Right renal cortex interstitium (tissue), 3 donors: ENCODE data around the gene SBNO2. TPM values are rescaled to one million over a fixed set of nuclear protein-coding genes. Genes with fewer than 3 reads are reported as not detected.

Experiments
- DNase-seq, 3 donors: peaks; one replicate each; pipeline ENCODE4 v3.0.0-alpha.2; 2013; ENCODE audit warnings: low read depth in 3 of 3, low spot score in 2 of 3
- polyA plus RNA-seq, 3 donors: library from polyadenylated mRNA; unstranded; fragments of 120-200 nt; gene quantifications; one replicate each; pipeline ENCODE4 v1.2.1, GENCODE V29; 2013; ENCODE audit not compliant: insufficient read length in 3 of 3

SBNO2 gene
- polyA plus RNA-seq, 3 donors, result 13.4 to 15.6 (median 14.6) TPM

GRCh38 chr19:1156830-1157615, 17.0 kb downstream of the SBNO2 start:
- DNase-seq, result no peak

GRCh38 chr19:1156305-1156801, 17.7 kb downstream of the SBNO2 start:
- no peak for DNase-seq

DNA sequence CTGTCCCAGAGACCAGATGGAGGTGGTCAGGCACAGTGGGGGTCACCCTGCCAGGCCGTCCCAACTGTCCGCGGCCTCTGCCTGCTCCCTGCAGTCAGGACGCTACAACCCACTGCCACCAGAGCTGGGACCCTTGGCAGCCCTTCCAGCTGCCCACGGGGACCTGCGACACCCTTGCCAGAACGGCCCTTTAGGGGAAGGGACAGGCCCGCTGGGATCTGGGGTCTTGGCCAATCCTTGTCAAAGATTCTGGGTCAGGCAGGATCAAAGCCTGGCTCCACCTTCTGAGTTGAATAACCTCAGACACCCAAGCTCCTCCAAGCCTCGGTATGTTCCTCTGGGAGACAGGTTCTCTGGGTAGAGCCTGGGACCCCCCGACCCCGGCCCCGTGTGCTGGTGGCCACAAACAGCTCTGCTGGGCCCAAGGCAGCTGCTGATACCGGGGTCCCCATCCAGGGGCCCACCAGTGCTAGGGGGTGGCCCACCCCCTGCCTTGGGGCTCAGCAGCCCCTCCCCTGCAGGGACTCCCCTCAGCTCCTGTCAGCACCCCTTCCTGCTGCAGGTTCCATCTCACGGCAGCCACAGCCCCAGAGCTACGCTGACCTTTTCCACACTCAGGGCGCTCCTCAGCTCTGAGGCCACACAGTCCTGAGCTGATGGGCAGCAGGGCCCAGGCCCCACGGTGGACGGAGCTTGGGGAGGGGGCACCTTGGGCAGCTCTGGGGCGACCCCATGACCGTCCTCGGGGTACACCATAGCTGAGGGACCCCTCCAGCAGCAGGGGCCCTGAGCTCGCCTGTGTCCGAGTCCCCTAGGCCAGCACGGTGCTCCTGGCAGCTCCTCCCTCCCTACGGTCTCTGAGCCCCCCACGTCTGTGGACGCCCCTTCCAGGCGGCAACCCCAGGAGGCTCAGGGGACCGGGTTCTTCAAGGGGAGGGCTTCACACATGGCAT, 18.4 kb downstream of the SBNO2 start:
- no peak for DNase-seq

DNA sequence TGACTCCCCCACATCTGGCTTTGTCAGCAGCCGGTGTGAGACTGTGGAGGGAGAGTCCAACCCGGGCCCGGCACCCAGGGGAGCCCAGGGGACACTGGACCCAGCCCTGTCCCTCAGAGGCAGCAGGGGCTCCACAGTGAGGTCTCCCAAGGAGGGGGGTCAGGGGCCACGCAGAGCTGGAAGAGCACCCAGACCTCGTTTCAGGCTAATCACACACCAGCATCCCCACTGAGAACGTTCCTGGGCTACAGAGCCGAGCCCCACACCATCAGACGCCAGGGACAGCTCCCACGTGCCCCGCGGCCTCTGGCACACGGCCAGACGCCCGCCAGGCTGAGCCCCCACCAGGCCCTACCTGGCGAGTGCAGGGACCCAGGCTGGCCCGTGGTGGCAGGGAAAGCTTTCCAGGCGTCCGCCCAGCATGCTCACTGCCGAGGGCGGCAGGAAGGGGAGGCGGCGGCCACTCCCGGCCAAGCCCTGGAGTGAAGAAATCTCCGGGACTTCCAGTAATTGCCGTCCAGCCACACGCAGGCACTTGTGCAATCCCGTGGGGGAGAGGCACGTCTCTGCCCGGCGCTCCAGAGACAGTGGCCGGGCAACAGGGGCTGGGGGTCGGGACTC, 19.2 kb downstream of the SBNO2 start:
- DNase-seq, result no peak

DNA sequence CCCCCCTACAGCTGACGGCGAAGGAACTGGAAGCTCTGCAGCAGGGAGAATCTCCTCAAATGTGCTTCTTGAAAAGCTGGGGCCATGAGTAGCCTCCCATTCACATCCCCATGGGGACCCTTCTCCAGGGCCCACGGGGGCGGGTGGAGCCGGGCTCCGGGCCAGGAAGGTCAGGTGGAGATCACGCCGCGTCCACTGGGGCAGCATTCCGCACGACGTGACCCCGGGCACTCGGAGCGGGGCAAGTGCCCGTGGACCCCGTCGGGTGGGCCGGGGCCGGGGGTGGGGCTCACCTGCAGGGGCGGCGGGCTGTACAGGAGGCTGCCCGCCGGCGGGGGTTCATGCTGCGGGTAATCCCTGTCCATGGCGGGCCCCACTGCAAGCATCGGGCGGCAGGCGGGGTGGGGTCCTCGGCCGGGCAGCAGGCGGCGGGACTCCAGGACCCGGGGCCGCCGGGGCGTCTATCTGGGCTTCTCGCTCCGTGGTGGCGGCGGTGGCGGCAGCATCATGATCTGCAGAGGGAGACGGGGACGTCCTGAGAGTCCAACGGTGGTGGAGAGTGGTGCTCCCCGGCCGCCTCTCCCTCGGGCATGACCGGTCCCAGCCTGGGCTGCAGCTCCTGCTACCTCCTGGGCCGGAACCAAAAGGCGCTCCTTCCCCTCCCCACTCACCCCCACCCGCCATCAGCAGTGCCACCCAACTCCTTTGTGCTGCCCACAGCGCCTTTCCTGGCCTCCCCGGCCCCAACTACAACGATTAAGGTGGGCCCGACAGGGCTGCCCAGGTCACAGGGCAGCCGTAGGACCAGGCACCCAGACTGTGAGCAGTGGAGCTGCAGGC, 20.0 kb downstream of the SBNO2 start:
- no peak for DNase-seq

DNA sequence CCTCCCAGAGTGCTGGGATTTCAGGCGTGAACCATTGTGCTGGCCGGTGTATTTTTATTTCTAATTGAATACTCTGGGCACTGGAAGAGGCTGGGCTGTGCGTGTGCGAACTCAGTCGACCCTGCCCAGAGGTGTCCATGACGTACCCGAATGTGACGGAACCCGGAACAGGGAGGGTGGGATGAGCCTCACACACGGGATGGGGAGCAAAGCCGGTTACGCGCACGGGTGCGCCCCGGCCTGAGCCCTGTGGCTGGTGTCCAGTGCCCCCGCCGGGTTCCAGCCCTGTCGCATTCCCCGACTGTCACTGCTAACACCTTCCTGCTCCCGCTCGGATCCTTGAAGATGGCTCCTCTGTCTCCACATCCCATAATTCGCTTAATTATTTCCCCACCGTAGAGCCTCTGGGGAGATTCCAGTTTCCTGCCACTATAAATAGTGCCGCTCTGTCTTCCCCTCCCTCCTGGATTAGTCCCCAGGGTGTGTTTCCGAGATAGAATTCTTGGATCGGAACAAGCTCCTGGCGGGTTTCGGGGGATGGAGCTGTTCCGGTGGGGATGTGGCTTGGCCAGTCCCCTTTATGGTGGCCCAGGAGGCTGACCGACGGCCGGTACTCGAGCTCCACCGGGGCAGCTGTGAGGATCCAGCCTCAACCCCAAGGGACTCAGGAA, 22.0 kb downstream of the SBNO2 start:
- DNase-seq, result no peak

- DNase-seq, result no peak
Observed at GRCh38 chr19:1151037-1151724, 22.9 kb downstream of the SBNO2 start.

DNA sequence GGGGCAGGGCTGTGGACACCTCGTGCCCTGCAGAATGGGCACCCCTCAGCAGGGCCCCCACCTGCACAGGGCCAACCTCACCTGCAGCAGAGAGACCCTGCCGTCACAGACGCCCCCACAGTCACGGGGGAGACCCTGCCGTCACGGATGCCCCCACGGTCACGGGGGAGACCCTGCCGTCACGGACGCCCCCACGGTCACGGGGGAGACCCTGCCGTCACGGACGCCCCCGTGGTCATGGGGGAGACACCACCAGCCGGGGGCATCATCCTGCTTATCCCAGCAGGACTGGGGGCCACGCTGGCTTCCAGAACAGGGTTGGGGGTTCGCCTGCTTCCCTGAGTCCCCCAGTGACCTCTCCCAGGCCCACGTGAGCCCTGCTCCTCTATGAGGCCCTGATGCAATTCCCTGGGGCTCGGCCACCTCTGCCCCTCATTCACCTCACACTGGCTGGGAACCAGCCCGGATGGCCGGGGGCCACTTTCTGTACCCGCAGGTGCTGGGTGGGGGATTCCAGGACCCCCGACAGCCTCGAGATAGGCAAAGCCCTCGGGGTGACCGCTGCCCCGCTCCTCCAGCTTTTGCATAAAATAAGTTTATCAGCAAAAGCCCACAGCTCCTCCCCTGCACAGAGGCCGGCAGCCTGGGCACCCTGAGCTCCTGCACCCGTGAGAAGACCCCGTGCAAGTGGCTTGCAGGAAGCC, 23.6 kb downstream of the SBNO2 start:
- DNase-seq, result no peak

DNA sequence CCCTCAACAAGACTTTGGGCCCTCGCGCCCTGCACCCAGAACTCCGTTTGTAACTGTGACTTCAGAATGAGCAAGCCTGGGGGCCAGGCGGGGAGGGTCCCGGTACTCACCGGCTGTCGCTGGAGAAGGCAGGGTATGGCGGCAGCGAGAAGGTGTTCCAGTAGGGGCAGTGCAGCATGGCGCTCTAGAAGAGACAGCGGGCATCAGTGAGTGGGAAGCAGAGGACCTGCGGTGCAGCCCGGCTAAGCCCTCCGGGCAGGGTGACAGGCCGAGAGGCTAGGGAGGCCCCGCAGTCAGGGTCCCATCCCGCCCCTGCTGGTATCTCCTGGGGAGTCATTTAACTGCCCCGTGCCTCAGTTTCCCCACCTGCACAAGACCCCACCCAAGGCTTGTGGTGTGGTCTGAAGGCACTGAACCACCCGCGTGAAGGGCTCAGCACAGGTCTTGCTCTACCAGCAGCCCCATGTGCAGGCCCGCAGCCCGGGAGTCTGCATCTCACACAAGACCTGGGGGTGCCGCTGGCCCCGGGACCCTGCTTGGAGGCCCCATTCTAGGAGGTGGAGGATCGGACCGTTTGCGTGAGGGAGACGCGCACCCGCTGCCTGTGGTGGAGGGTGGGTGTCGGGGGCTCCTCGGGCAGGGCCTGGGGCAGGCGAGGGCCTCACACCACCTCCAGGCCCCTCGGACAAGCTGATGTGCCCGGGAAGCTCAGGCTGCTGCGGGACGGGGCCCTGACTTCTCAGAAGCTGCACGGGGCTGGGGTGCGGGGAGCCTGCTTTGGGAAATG, 24.6 kb downstream of the SBNO2 start:
- no peak for DNase-seq

DNA sequence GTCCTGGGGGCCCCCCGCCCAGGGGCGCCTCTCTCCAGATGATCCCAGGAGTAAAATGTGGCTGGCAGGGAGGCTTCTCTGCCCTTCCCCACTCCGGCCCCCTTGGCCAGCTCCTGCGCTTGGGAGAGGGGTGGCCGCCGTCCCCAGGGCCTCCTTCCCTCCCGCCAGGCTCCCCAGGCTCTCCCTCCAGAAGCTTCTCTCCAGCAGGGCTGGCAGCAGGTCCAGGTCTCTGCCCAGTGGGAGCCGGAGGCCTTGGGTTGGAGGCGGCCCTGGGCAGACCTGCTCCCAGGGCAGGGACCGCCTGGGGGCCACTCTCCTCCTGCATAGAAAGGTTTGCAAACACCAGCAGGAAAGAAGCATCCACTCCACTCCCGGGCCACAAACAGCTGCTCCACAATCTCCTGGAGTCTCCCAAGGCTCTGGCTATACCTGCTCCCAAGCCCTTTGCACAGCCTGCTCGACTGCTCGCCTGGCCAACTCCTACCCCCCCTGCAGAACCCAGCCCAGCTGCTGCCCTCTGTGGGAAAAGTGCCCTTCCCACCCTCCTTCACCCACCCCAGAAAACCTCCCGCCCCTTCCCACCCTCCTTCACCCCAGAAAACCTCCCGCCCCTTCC, 26.0 kb downstream of the SBNO2 start:
- DNase-seq, result no peak

DNA sequence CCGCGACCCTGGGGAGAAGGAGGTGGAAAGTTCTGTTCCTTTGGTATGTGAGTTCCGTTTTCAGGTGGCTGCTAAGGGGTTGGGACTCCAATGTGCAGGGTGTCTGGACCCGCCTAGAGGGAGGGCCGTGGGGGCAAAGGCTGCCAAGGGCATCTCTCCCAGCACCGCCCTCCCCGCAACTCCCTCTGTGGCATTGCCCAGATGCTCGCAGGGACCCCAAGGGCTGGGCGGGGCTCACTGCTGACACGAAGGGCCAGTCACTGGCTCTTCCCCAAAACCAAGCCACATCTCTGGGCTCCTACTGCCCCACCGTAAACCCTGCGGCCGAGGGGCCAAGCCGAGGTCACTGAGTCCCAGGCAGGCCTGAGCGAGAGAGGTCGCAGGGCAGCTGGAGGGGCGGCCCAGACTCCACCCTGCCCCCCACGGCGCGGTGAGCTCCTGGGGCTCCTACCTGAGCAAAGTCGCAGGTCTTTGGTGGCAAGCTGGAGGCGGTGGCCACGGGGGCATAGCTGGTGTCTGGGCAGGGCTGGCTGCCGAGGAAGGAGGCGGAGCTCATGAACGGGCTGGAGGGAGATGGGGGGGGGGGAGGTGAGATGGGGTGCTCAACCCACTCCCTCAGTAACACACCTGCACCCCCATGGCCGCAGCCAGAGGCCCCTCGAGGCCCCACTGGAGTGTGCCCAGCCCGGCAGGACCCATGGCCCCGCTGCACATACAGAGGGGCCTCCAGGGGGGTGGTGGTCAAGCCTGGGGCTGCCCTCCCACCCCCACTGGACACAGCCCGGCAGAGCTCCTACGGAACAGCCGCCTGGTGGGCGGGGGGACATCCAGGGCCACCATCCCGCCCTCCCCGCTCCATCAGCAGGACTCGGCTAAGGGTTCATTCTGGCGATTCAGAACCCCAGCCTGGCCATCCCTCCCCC, 26.9 kb downstream of the SBNO2 start:
- DNase-seq, result no peak

DNA sequence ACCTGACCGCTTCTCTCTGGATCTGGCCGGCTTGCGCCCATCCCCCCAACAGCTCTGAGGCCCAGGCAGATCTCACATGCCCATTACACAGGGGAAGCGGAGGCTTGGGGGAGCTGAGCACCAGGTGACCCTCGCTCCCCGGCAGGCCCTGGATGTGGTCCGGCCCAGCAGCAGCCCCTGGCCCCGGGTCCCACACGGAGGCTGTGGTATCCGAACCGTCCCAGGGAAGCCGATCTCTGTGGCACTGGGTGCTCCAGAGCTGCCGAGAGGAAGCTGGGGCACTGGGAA, 27.7 kb downstream of the SBNO2 start:
- no peak for DNase-seq

GRCh38 chr19:1145635-1146411, 28.2 kb downstream of the SBNO2 start:
- DNase-seq, result no peak

- no peak for DNase-seq
Observed at GRCh38 chr19:1144741-1145140, 29.3 kb downstream of the SBNO2 start.

GRCh38 chr19:1143828-1144399, 30.2 kb downstream of the SBNO2 start:
- no peak for DNase-seq
